HG03159 (cell line): Measurements from ENCODE around the gene CYB561D2.
A peak's percentile ranks its signal among the peaks of the same experiment; 100 is the strongest.

Source experiments
- ATAC-seq: cut with Tn5 transposase; IDR thresholded peaks from one replicate; pipeline ENCODE4 v1.9.1; 2021; ENCODE audit warnings: mild to moderate bottlenecking, moderate library complexity; ENCODE audit not compliant: unreplicated experiment

The CYB561D2 gene

DNA sequence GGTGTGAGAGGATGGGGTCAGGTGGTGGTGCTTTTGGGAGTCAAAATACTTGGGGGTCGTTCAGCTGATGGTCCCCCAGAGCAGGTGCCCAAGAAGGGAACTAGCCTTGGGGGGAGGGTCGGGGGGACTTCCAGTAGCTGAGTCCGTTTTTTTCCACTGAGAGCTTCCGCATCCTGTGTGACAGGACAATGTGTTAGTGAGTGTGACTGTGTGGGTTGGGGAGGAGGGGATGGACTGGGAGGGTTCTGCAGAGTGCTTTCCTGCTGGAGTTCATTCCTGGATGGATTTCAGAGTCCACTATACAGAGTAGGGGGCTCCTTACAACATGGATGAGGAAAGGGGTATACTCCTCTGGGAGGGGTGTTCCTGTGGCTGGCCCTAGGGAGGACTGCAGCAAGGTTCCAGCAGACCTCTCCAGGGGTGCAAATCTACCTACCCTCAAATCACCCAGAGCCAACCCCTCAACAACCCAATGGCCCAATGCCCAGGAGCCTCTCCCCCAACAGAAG is 27.5 kb upstream of the CYB561D2 start:
- ATAC-seq = no peak

DNA sequence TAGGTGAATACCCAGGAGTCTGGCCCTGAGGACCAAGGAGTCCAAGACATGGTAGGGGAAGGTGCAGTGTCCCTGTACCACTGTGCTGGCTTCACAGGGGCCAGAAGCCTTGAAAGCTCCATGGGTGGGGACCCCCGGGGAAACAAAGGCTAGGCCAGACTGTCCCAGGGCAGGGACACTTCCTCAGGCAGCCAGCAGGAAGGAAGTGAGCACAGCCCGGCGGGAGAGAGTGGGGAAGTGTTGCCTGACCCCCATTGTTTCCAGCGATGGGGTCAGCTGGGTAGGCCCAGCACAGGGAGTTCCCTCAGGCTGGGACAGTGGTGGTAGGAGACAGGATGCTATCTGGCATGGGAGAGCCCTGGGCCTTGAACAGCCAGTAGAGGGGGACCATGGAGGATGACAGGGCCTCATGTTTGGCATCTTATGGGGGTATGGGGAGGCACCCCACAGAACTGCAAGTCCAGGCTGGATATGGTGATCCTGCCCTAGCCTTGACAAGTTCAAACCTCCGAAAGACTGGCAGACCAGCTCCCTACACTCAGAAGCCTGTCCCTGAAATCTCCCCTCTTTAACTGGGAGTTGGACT is 27.0 kb upstream of the CYB561D2 start:
- ATAC-seq = no peak

DNA sequence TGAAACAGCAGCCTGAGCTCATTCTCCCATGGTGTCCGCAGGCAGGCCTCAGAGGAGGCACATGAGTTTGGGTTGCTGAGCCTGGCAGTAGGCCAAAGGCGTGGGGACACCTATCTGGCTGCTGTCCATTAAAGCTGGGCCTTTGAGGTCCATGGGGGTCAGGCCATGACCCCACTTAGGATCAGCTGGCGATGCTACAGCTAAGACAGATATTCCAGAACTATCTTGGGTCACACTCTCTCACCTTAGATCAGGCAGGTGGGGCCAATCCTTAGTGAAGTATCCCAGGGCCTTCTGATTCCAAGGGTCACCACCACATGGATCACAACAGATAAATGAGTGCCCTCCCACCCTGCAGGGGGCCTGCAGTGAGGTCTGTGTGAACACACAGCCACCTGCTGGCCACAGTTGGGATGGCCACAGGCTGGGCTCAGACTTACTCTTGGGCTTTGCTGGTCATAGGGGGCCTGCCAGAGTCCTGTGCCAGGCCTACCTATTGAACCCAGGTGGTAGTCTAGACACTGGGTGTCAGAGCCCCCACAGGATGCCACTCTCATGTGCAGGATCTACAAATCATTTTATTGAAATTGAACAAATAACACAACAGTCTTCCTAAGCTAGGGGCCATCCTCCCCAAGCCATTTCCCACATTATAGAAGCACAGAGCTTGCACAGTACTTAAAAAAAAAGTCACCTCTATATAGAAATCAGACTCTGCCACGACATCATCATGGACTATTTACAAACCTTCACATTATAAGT is 26.1 kb upstream of the CYB561D2 start:
- no peak for ATAC-seq

DNA sequence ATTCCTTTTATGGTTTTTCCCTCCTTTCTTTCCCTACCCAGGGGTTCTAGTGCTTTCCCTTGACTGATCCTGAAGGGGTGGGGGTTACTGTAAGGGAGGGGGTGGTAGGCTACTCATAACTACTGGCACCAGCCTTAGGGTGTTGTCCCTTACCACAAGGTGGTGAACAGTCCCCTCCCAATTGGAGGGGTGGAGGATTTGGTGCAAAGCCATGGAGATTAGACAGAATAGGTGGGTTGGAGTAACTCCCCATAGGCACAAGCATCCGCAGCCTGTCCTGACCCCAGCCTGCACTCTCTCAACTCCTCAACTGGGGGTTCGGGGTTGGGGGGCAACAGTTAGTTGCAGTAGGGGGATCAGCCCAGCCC is 25.6 kb upstream of the CYB561D2 start:
- ATAC-seq = no peak

DNA sequence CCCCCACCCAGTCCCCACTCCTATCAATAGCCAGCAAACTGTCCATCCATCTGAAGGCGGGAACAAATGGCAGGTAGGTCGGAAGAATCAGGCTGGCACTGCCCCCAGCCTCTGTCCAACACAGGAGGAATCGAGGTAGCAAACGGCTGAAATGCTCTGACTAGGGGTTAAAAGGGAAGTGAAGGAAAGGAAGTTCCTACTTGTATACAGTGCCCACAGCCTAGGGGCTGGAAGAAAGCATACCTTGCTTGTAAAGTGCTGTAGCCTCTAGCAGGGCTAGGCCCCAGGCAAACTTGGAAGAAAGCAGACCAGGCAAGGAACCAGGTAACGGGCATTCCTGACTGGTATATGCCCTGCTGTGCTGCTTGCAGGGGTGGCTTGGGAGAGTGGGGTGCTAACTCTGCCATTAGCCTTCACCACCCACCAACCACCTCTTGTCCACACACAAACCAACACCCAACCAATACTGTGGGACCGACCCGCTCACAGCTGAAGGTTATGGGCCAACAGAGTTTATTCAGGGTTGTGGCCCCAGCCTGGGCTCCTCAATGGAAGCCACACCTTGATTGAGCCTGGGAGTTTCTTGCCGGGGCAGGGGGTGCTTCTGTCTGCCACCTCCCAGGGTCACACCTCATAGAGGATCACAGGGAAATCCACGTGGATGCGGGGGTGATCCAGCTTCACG is 25.0 kb upstream of the CYB561D2 start:
- ATAC-seq = no peak

GRCh38 chr3:50326182-50326541 is 24.5 kb upstream of the CYB561D2 start:
- ATAC-seq = no peak

DNA sequence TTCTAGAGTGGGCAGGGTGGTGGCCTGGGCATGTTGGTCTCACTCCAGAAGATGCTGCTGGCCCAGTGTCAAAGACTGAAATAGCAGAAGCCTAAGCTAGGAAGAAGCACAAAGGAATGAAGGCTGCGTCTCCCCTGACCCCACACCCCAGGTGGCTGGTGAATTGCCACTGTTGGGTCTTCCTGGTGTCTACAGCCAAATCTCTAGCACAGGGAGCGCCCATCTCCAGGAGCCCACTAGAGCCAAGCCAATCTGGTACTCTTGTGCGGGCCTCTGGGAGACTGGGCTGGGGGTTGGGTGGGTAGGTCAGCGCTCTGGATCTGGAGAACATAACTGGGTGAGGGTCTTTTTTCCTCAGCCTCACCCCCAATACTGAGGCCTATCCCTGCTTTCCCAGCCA is 23.5 kb upstream of the CYB561D2 start:
- no peak for ATAC-seq

- peak; percentile 77 for ATAC-seq
Measured at GRCh38 chr3:50327943-50328691, 22.5 kb upstream of the CYB561D2 start, which contains the start of gene TUSC2. Gene TUSC2, minus strand, starts transcription at chr3:50328223. Its CDS starts 124 bp downstream, at chr3:50328099.

DNA sequence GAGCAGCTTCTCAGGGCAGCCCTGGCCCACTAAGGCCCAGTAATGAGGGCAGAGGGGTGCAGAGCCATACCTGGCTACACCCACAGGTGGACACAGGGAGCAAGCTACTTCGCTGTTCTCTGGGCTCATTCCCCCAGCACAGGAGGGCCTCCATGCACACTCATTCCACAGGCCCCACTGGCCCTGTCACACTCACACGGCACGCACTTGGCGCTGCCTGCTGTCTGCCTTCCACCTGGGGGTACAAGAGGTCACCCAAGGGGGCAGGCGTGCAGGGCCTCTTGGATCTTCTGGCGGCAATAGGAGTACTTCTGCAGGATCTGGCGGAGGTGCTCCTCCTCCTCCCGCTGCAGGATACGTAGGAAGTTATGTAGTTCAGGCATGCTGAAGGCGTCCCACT is 20.3 kb upstream of the CYB561D2 start:
- no peak for ATAC-seq

- ATAC-seq = no peak
Measured at GRCh38 chr3:50331364-50331907, 19.2 kb upstream of the CYB561D2 start.

DNA sequence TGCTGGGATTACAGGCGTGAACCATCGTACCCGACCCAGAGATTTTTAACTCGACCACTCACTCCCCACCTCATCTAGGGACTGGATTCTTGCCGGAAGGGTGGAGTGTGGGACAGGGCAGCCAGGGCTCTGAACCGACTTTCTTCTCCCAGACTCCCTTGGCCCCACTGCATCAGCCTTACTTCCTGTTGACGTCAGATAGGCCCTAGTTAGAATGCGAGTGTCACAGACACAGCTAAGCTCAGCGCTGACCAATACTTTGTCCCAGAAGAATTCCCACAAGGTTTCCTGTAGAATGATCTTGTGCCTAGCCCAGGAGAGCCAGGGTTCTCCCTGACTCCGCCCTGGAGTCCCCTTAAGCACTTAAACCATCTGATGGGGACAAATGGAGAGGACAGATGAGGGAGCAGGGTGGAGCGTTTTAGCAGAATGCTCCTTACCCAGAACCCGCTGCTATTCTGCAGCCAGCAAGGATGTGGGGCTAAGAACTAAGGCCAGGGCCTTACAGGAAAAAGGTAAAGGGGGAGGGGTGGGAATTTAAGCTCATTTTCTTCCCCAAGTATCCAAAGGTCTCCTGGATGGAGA is 16.8 kb upstream of the CYB561D2 start:
- ATAC-seq = no peak

DNA sequence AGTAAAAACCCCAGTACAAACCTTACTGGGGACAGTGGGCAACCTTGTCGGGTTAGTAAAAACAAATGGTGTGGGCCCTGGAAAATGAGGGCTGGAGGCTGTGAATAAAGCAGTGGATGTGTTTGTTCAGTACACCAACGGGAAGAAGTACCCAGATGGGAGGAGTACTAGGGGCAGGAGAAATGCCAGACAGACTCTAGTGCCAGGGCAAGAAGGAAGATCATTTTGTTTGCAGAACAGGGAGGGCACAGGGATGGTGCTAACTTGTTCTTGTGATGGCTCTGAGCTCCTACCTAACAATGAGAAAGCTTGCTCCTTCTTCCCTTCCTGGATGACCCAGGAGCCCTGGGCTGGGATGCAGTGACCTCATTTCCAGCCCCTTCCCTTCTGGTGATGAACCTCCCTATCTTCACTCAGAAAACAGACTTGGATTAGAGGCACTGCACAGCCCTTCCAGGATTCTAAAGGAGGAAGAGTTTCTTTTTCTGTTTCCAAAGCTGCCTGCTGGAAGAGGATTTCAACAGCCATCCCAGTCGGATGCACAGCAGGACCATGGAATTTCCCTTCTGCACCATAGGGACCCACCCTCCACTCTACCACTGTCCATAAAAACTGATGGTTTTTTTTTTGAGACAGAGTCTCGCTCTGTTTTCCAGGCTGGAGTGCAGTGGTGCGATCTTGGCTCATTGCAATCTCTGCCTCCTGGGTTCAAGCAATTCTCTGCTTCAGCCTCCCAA is 16.2 kb upstream of the CYB561D2 start:
- no peak for ATAC-seq

DNA sequence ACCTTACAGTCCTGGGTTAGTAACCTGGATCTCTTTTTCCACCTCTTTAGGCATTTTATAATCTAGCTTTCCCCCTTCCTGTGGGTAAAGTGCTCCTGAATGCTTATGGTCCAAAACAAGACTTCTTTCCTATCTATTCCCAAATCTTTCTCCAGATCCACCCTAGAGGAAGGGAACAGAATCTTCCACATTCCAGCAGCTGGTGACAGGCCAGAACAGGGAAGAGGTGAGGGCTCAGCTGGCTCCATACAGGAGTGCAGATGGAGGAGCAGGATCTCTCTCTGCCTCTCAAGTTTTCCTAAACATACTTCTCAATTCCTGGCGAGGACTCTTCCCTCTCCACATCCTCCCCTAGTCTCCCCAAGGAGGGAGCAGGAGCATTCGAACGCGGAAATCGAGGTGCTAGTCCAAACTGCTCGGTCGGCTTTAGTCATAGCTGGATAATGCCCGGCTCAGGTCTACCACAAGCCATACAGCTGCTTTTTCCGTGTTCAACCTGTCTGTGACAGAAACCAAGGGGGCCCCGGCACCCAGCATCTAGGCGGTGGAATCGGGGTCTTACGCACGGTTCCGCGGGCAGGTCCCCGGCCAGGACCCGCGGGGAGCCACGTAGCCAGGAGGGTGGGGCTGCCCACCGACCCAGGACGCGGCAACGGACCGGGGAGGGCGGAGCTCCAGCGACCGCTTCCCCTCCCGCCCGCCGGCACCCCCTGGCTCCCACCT is 14.0 kb upstream of the CYB561D2 start:
- peak; percentile 23 for ATAC-seq

DNA sequence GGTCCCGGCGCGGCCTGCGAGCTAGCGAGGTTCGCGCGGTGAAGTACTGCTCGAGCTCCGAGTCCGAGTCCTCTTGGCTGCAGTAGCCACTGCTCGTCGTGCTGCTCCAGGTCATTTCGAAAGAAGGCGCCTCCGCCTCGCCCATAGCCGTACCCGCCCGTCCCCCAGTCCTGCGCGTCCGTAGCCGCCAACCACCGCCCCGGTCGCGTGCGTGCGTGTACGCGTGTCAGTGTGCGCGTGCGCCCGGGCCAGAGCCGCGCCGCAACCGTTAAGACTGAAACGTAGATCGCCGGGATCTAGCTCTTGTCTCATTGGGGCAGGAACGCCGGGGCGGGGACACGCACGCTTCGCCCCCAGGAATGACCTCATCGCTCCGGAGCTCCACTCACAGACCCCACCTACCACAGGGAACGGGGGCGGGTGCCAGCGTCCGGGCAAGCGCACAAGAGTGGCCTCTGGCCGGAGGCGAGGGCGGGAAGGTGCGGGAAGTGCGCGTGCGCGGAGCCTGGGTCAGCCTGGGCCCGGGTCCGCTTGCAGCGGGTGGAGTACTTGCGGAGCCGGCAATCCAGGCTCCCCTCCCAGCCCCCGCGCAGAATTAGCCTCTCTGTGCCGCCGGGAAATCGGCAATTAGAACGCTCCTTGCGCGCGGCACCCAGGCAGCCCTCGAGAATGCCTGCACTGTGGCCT is 13.3 kb upstream of the CYB561D2 start:
- peak; percentile 77 for ATAC-seq

DNA sequence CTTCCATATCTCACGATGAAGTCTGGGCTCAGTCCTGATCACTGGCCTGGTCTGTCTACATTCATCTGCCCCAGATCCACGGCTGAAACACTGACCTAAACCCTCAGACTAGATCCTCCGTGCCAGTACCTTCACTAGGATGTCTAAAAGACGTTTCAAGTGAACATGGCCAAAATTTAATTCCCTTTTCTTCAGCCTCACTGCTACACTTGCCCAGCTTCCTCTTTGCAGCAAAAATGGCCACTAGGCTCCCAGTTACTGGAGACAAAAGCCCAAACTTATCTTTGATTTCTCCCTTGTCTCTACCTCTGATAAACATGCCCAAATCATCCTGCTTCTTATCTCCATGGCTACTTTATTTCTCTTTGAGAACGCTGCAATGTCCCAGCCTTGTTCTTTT is 11.7 kb upstream of the CYB561D2 start:
- ATAC-seq = no peak

GRCh38 chr3:50339485-50340146 is 11.0 kb upstream of the CYB561D2 start:
- ATAC-seq = no peak

DNA sequence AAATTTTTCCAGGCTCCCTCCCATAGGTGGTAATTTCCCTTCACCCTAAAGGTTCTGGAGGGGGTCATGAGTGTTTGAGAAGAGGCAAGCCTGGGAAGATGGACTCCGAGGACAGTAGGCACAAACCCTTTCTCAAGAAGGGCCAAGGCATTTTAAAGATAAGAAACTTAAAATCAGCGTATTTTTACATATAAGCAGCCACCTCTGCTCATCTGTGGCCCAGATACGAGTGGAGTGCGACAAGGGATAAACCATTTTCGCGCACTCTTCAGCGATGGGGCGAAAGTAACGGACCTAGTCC is 10.6 kb upstream of the CYB561D2 start:
- no peak for ATAC-seq
